H1 (cell line): ENCODE measurements around the gene PPP1R12A. TPM values are rescaled to one million over a fixed set of nuclear protein-coding genes. Genes with fewer than 3 reads are reported as not detected.

Experiments used
- CTCF ChIA-PET: fragments of 300-600 bp; sonication (Branson Sonifier 250); formaldehyde crosslinking; loops from one replicate; lab custom pipeline; 2021; ENCODE audit not compliant: partially characterized antibody; lab: Charles Lee
- POLR2A ChIA-PET: fragments of 300-600 bp; sonication (Branson Sonifier 250); formaldehyde crosslinking; loops from one replicate; lab custom pipeline; 2021; ENCODE audit warnings: inconsistent platforms; ENCODE audit not compliant: partially characterized antibody; lab: Charles Lee
- DNase-seq, 2 experiments: peaks; one replicate each; pipeline versions ENCODE4 v3.0.0 to v3.0.0-alpha.2; 2010 to 2022; ENCODE audit warnings: low spot score in 2 of 2, low read depth in 1 of 2, mixed read lengths in 1 of 2
- FAIRE-seq: peaks from 2 replicates; lab custom pipeline; 2011; peaks lifted over from hg19 to GRCh38; lab: Jason Lieb, UNC
- H2AFZ ChIP-seq: 2 replicates; pipeline ENCODE4 v1.8.1; 2012; ENCODE audit warnings: low read length, inconsistent platforms
- H2AK5ac ChIP-seq: 2 replicates; pipeline ENCODE4 v1.6.1; 2013; ENCODE audit warnings: low read depth, low read length
- H2BK120ac ChIP-seq: replicated peaks from 2 replicates; pipeline ENCODE3; 2013; ENCODE audit warnings: low read depth, low read length, inconsistent platforms
- H2BK12ac ChIP-seq: 2 replicates; pipeline ENCODE4 v1.6.1; 2013; ENCODE audit warnings: low read depth, low read length
- H2BK15ac ChIP-seq: 2 replicates; pipeline ENCODE4 v1.6.1; 2013; ENCODE audit warnings: low read length
- H2BK20ac ChIP-seq: 2 replicates; pipeline ENCODE4 v1.6.1; 2013; ENCODE audit warnings: low read length
- H2BK5ac ChIP-seq: 2 replicates; pipeline ENCODE4 v1.6.1; 2013; ENCODE audit warnings: low read depth, low read length
- H3K14ac ChIP-seq: 2 replicates; pipeline ENCODE4 v1.6.1; 2013; ENCODE audit warnings: inconsistent platforms; ENCODE audit not compliant: insufficient read length
- H3K18ac ChIP-seq: 2 replicates; pipeline ENCODE4 v1.6.1; 2013; ENCODE audit warnings: low read length; ENCODE audit errors: extremely low read depth
- H3K23ac ChIP-seq: 2 replicates; pipeline ENCODE4 v1.6.1; 2013; ENCODE audit warnings: inconsistent platforms; ENCODE audit not compliant: insufficient read length
- H3K23me2 ChIP-seq: 2 replicates; pipeline ENCODE4 v1.6.1; 2013; ENCODE audit warnings: low read depth, low read length
- H3K27ac ChIP-seq: 2 replicates; pipeline ENCODE4 v1.6.1; 2011; ENCODE audit warnings: low read depth, low read length, inconsistent platforms
- H3K27me3 ChIP-seq, 4 experiments: replicated peaks in 1 of 4; 1 replicate in 1 of 4; 2 replicates in 3 of 4; pipeline versions ENCODE4 v1.6.1 to v1.8.1; 2011 to 2013; ENCODE audit warnings: low read length in 3 of 4, mild to moderate bottlenecking in 3 of 4, inconsistent platforms in 2 of 4, mixed read lengths in 2 of 4, moderate library complexity in 1 of 4; ENCODE audit not compliant: control insufficient read depth in 3 of 4, insufficient read depth in 3 of 4; ENCODE audit errors: extremely low read depth in 1 of 4
- H3K36me3 ChIP-seq, 4 experiments: 2 replicates each; pipeline versions ENCODE4 v1.6.1 to v1.8.1; 2011 to 2013; ENCODE audit warnings: mild to moderate bottlenecking in 4 of 4, low read length in 3 of 4, moderate library complexity in 2 of 4, control low read depth in 1 of 4, inconsistent platforms in 1 of 4; ENCODE audit not compliant: insufficient read depth in 4 of 4, control insufficient read depth in 2 of 4
- H3K4ac ChIP-seq: replicated peaks from 2 replicates; pipeline ENCODE3; 2013; ENCODE audit warnings: low read length, low read depth, mixed read lengths, inconsistent platforms; ENCODE audit not compliant: insufficient read length
- H3K4me1 ChIP-seq, 4 experiments: replicated peaks in 1 of 4; 1 replicate in 1 of 4; 2 replicates in 3 of 4; pipeline versions ENCODE4 v1.6.1 to v1.8.1; 2011 to 2013; ENCODE audit warnings: low read length in 3 of 4, inconsistent platforms in 2 of 4, mixed read lengths in 1 of 4; ENCODE audit not compliant: insufficient read depth in 4 of 4, control insufficient read depth in 3 of 4
- H3K4me2 ChIP-seq, 2 experiments: 2 replicates each; pipeline versions ENCODE4 v1.6.1 to v1.8.1; 2011 to 2013; ENCODE audit warnings: low read depth in 2 of 2, low read length in 2 of 2, control low read depth in 1 of 2, inconsistent platforms in 1 of 2, mild to moderate bottlenecking in 1 of 2; ENCODE audit not compliant: insufficient read depth in 1 of 2
- H3K4me3 ChIP-seq, 4 experiments: fragments of 200-600, 300-600 bp in 1 of 4; sonication (generic), shearing (Covaris generic), sonication (Bioruptor Twin) in 1 of 4; 2 replicates each; pipeline versions ENCODE4 v1.5.1 to v1.8.1; 2011 to 2016; ENCODE audit warnings: low read length in 4 of 4, low read depth in 3 of 4, control low read depth in 2 of 4, inconsistent platforms in 2 of 4, mild to moderate bottlenecking in 2 of 4, mixed read lengths in 1 of 4, moderate library complexity in 1 of 4; ENCODE audit not compliant: insufficient read depth in 2 of 4; ENCODE audit errors: extremely low read depth in 1 of 4
- H3K56ac ChIP-seq: replicated peaks from 2 replicates; pipeline ENCODE3; 2013; ENCODE audit warnings: low read depth, mild to moderate bottlenecking, mixed read lengths, low read length, inconsistent platforms; ENCODE audit not compliant: insufficient read length
- H3K79me1 ChIP-seq: 2 replicates; pipeline ENCODE4 v1.6.1; 2013; ENCODE audit warnings: low read depth, low read length, control low read depth
- H3K79me2 ChIP-seq, 2 experiments: 2 replicates each; pipeline versions ENCODE4 v1.6.1 to v1.8.1; 2012 to 2013; ENCODE audit warnings: low read length in 2 of 2, mild to moderate bottlenecking in 2 of 2, inconsistent platforms in 1 of 2; ENCODE audit not compliant: insufficient read depth in 2 of 2, control insufficient read depth in 1 of 2
- H3K9ac ChIP-seq, 4 experiments: replicated peaks in 1 of 4; 1 replicate in 1 of 4; 2 replicates in 3 of 4; pipeline versions ENCODE4 v1.6.1 to v1.8.1; 2011 to 2013; ENCODE audit warnings: low read depth in 3 of 4, low read length in 3 of 4, control low read depth in 2 of 4, mild to moderate bottlenecking in 2 of 4, moderate library complexity in 2 of 4, inconsistent platforms in 1 of 4; ENCODE audit errors: extremely low read depth in 1 of 4
- H3K9me3 ChIP-seq, 2 experiments: 2 replicates each; pipeline versions ENCODE4 v1.6.1 to v1.8.1; 2012 to 2013; ENCODE audit warnings: mild to moderate bottlenecking in 2 of 2, moderate library complexity in 2 of 2, control low read depth in 1 of 2, inconsistent platforms in 1 of 2, low read depth in 1 of 2, low read length in 1 of 2, mixed read lengths in 1 of 2; ENCODE audit not compliant: insufficient read depth in 2 of 2
- H4K20me1 ChIP-seq, 2 experiments: replicated peaks in 1 of 2; 2 replicates each; pipeline versions ENCODE3 to v1.8.1; 2011 to 2013; ENCODE audit warnings: inconsistent platforms in 2 of 2, low read length in 2 of 2, mild to moderate bottlenecking in 1 of 2; ENCODE audit not compliant: insufficient read depth in 2 of 2, control insufficient read depth in 1 of 2
- H4K5ac ChIP-seq: 2 replicates; pipeline ENCODE4 v1.6.1; 2013; ENCODE audit warnings: low read length, low read depth, mixed read lengths, inconsistent platforms; ENCODE audit not compliant: insufficient read length
- H4K8ac ChIP-seq: 2 replicates; pipeline ENCODE4 v1.8.0; 2013; ENCODE audit warnings: mild to moderate bottlenecking, moderate library complexity, low read length, inconsistent platforms; ENCODE audit not compliant: insufficient read depth; ENCODE audit errors: extremely low read depth
- H4K91ac ChIP-seq: replicated peaks from 2 replicates; pipeline ENCODE3; 2013; ENCODE audit warnings: low read length, mixed read lengths, inconsistent platforms; ENCODE audit not compliant: insufficient read length
- SIRT6 ChIP-seq: IDR thresholded peaks from one replicate; pipeline ENCODE4 v1.7.1; 2012; ENCODE audit warnings: low read length, inconsistent platforms
- WGBS, 2 experiments: shearing (Covaris generic) in 1 of 2; methylation state at CpG; one replicate each; pipeline versions ENCODE4 v1.1.6 to v1.1.7; 2013 to 2015; ENCODE audit warnings: low lambda C conversion rate in 2 of 2, mixed read lengths in 2 of 2, inconsistent platforms in 1 of 2, low coverage in 1 of 2, missing lambda C conversion rate in 1 of 2; ENCODE audit not compliant: insufficient replicate concordance in 2 of 2, insufficient coverage in 1 of 2, insufficient read length in 1 of 2; ENCODE audit errors: extremely low coverage in 1 of 2, missing lambda C conversion rate in 1 of 2; 5-methylcytosine and 5-hydroxymethylcytosine counted together
- polyA plus RNA-seq, 7 experiments: library from polyadenylated mRNA; depleted of rRNA in 3 of 7; stranded (reverse) in 5 of 7; unstranded in 2 of 7; fragments of >200 nt in 5 of 7; fragments of 200-250 nt in 2 of 7; gene quantifications; 1 replicate in 5 of 7; 2 replicates in 1 of 7; 4 replicates in 1 of 7; pipeline versions ENCODE4 v1.2.1 to v1.2.3, GENCODE V29; 2011 to 2013; ENCODE audit warnings: missing spikeins in 2 of 7, mixed read lengths in 2 of 7
- total RNA-seq: library from RNA; stranded (reverse); fragmentation: NEBNext Ultra II Directional; extraction: Animal tissue kit (Norgen Biotek cat#: 25700); gene quantifications from 2 replicates; pipeline ENCODE4 v1.2.1, GENCODE V29; 2021

The PPP1R12A gene
- total and polyA plus RNA-seq, 2 of the 8 experiments (the other 6 are each of a cell fraction or from before 2014, with no cell fraction given) = 14.7 to 81.5 TPM

GRCh38 chr12:79830440-79830839 is 104.5 kb downstream of the PPP1R12A start:
- ChIA-PET CTCF (interaction anchor here (0.6 to 0.7 kb wide), 2 partner anchors 62 to 353 kb away, joined by 4 to 6 read pairs; no protein-coding TSS in a partner anchor), POLR2A (no interaction called here)
- Histone ChIP-seq H3K4me2 (no peak overlapping the region), H3K36me3 (peaks cover 0 to 10% (median 0%) of the 10 kb centered on the region in 4 experiments; a peak in 2 of 8 replicates), H4K91ac (no peak overlapping the region), H3K27me3 (no peaks in the 10 kb centered on the region), H2AK5ac (no peak overlapping the region), H3K14ac (no peak overlapping the region), H3K9ac (no peak overlapping the region), H3K27ac (no peak overlapping the region), H2BK15ac (no peak overlapping the region), H3K79me2 (peaks cover 0 to 5% of the 10 kb centered on the region in 2 experiments; a peak in 1 of 4 replicates), H3K18ac (no peak overlapping the region), H3K4me1 (no peaks in the 10 kb centered on the region), H4K5ac (no peak overlapping the region), H4K20me1 (peaks cover 0 to 1% of the 10 kb centered on the region in 2 experiments), H2BK5ac (no peak overlapping the region), H2BK12ac (no peak overlapping the region), H2BK20ac (no peak overlapping the region), H3K4me3 (no peak overlapping the region), H4K8ac (no peak overlapping the region), H3K79me1 (no peaks in the 10 kb centered on the region; the same call in 1 of the 2 replicates), H3K4ac (no peak overlapping the region), H2BK120ac (no peak overlapping the region), H3K56ac (no peak overlapping the region), H3K23ac (no peak overlapping the region), H3K23me2 (no peaks in the 10 kb centered on the region), H3K9me3 (no peaks in the 10 kb centered on the region), H2AFZ (no peak overlapping the region)
- FAIRE-seq (no peak), DNase-seq (no peak)
- WGBS, 2 experiments = 88% methylated on average over 2 of the region's 2 CpGs; no CpG with 5 or more reads in 1 of the 2 experiments
- TF ChIP-seq SIRT6 = no peak
